NCI-H2081 (cell line): ENCODE results near the gene AFAP1L2.

Source experiments
- DNase-seq, 2 experiments: peaks; one replicate each; lab custom pipeline; 2025; lab: John Stamatoyannopoulos, UW

The AFAP1L2 gene

DNA sequence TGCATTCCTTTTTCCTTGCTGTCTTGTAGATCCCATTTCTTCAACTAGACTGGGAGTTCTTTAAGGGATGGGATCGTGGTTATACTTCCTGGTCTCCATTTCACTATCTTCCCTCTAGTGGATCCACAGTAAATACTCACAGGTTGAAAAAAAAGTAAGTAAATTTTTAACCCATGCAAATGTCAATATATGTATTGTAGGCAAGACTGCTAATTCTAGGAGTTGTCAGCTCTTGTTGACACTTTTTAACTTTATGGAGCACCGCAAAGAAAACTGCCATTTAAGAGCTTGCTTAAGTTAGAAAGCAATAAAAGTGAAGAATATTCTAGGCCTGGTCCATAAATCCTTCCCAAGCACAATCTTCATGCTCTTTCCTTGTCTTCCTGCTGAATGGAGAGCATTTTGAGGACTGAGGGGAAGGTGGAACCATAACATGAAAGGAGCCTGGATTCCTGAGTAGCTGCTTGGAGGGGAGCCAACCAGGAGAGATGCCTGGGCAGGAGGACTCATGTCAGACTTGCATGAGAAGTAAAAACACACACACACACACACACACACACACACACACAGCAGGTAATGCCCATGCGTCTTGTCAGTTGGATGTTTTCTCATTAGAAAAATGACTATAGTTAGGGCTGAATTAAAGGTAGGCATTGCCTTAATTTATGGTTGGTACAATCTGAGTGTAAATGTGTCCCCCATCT is 133.1 kb downstream of the AFAP1L2 start:
- no peak for DNase-seq

DNA sequence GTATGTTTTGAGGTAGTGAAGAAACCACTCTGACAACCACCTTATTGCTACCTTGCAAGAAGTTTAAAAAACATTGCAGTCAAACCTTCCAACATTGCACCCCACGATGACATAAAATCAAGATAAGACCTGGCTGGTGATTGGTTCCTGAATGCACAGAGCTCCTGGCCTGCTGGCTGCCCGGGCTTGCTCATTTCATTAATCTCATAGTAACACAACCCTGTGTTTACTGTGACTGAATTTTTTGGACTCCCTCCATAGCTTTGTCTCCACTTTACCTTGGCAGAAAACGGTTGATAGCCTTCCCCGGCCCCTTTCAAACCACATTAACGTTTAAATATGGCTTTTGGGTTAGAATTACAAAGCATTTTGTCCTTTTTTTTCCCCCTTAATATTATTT is 137.8 kb downstream of the AFAP1L2 start:
- peak; percentile 67 to 87 for DNase-seq

DNA sequence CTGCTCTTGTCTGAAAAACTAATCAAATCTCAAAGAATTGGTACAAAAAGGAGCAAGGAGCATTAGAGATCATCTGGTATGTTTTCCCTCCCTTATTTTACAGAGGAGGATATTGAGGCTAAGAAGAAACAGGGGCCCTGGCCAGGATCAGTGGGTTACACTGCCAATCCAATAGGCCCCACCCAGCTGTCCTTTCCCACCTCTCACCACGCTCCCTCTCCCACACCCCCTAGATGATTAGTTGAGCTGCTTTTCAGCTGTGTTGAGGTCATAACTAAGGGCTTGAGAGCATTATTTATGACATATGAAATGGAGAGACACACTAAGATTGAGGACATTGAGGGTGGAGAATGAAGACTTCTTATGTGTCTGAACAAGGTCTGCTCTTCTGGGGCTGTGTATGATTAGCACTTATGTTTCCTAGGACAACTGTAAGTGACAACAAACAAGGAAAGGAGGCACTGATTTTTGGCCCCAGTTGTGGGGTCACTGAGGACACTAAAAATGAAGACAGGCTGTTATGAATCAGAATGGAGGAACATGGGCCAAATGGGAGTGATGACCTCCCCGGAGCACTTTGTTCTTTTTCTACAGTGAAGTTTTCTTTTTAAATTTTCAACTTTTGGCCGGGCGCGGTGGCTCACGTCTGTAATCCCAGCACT is 138.8 kb downstream of the AFAP1L2 start:
- no peak for DNase-seq

DNA sequence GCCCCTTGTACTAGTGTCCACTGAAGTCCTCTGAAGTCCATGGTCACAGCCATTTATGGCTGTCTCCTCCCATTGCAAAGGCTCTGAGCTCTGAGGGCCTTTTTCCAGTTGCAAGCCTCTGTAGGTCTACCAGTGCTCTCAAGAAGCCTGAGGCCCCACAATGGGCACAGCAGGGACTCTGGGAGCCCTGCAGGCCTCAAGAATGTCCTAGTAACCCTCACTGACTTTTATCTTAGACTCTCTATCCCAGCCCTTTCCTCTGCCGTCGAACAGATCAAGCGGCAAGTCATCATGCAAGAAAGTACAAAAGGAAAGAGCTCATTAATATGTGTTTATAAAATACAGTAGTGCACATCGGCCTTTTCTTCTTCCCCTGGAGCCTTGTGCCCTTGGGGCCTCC is 141.8 kb downstream of the AFAP1L2 start:
- no peak for DNase-seq

DNA sequence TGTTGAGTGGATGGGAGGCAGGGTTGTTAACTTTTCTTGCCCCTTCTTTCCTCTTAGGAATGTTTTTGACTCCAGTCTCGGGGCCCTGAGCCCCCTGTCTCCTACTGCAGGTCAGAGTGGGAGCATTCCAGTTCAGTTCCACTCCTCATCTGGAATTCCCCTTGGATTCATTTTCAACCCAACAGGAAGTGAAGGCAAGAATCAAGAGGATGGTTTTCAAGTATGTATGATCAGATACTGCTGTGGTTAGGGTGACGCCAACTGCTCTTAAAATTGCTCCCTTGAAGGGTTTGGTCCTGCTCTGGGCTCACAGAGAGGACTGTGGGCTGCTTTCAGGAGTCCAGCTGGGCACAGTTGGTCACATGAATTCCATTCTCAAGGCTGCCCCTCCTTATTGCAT is 143.2 kb downstream of the AFAP1L2 start:
- no peak for DNase-seq

DNA sequence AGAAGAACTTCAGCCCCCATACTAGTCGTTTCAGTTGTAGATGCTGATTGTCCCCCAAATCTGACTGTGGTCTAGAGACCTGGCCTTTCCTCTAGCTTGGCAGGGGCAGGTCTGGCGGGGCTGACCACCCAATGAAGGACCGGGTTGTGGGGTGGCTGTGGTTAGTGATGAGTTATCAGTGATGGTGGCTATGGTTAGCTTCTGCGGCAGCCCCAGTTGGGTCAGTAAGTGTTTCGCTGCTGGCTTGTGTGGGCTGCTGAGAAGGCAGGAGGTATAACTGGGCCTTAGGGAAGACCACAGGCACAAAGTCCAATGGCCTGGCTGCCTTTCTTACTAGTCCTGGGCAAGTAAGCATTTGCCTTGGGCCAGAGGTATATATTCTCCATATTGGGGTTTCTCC is 143.9 kb downstream of the AFAP1L2 start:
- DNase-seq: no peak

DNA sequence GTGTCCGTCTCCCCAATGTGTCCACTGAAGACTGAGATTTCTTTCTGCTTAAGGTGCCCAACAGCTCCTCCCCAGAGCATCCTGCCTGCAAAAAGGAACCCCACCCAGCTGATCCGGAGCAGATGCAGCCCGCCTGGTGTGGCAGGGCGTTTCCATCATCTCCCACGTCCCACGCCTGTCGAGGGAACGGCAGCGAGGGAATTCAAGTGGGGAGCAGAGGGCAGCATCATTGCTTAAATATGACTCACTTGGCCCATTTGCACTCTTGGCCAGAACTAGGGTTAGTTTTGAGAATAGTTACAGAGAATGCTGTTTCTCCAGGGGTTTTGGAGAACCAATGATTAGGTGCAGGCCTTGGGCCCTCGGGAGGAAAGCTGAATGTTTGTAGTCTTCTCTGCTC is 144.5 kb downstream of the AFAP1L2 start:
- no peak for DNase-seq

DNA sequence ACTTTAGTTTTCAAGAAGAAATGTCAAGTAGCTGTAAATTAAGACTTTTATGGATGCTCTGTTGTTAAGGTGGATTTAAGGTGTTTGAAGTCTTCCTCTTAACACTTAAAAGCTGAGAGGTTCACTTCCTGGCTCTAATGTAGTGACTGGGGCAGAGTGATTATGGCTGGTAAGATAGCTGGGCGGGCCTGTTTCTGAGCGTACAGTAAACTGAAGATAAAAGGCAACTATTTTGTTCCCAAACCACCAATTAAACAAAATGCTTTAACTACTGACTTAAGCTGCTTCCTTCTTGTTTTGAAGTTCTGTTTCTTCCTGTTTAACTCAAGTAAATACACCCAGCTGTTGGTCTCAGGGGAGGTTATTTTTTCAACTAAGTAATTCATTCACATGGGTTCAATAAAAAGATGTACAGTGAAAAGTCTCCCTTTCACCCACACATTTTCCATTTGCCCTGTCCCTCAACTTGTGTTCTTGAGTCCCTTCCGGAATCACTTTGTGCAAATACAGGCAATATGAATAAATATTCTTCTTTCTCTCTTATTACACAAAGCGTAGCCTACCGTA is 145.9 kb downstream of the AFAP1L2 start:
- DNase-seq: peak in 1 of 2 experiments; percentile 23

DNA sequence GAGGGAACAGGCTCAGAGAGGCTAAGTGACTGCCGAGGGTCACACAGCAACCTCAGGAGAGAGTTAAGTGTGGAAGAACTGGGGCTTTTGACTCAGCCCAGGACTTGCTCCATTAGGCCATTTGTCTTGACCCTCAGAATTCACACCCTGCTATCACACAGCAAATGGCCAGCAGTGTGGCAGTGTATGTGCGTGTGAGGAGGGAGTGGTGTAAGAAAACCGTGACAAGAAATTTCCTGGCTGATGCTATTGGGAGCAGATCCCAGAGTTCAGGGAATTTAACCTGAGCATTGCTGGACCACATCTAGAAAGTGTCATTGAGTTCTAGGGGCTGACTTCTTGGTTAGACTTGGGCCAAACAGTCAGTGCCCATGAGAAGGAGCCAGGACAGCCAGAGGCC is 146.8 kb downstream of the AFAP1L2 start:
- DNase-seq: no peak

DNA sequence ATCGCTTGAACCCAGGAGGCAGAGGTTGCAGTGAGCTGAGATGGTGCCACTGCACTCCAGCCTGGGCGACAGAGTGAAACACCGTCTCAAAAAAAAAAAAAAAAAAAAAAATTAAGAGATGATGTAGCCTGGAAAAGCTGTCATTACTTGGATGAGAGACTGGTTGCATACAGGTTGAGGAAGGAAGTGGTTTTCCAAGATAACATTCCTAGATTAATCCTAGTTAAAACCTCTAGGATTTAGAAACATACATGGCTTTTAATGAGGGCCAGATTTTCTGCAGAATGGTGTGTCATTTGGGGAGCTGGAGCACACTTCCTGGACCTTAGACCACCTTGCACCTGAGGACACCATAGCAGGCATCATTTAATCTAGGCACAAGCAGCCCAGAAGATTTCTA is 147.5 kb downstream of the AFAP1L2 start:
- DNase-seq: no peak

DNA sequence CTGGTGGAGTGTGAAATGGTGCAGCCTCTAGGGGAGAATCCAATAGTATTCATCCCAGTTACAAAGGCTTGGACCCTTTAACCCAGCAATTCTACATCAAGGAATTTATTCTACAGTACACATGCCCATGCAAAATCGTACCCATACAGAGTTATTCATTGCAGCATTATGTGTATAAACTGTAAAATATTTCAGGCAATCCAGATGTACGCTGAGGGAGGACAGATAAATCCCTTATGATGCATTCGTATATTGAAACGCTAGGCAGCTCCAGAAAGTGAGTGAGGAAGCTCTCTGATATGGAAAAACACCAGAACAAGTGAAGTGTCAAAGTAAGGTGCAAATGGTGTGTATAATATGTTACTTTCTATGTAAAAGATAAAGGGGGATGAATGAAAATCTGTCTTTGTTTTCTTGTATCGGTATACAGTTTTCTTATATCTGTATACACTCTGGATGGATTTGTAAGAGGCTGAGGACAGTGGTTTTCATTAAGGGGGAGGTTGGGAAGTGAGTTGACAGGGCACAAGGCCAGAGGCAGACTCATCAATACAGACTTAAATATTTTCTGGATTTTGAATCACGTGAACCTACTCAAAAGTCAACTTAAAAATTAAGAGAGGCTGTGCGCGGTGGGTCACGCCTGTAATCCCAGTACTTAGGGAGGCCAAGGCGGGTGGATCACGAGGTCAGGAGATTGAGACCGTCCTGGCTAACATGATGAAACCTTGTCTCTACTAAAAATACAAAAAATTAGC is 148.1 kb downstream of the AFAP1L2 start:
- no peak for DNase-seq

DNA sequence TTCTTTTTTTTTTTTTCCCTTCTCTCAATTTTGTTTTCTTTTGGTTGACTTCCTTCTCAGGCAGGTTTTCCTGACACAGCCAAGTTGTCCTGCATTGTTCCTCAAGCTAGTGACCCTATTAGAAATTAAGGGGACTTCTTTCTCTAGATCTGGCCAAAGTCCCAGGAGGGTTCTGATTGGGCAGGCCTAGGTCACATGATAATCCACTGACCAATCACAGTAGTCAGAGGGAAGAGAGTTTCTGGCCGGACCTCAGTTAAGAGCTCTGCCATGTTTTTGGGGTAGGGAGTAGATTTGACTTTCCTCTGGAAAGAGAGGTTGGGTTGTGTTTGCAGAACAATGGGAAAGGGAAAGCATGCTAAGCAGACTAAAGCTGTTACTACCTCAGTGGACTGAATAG is 149.1 kb downstream of the AFAP1L2 start:
- no peak for DNase-seq

DNA sequence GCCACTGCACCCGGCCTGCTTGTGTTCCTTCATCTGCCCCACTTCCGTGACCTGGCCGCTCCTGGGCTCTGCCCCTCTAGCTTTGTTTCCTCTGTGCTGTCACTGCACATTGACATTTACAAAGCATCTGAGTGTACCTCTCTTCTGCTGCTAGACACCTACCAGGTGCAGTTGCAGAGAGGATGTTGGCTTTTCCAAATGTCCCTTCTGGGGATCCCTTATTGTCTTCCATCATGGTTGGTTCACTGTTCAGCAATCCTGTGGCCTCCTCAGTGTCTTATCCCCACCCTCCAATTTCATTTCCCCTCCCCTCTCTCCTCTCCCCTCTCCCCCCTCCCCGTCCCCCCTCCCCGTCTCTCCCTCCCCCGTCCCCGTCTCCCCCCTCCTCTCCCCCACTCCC is 151.4 kb downstream of the AFAP1L2 start:
- no peak for DNase-seq

DNA sequence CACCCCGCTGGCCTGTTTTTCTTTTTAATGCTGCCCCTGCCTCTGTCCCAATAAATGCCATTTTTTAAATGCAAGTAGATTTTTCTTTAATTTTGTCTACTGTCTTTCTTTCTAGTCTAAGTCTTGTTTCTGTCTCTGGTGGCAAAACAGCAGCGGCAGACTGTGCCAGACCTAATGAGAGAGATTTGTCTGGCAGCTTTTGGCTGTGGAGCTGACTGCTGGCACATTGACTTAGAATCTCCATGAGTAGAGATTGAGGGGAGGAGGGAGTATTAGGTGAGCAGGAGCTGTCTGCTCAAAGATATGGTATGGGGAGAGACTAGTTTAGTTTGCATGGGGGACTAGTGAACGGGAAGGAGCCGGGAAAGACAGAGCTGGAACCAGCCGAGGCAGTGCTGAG is 152.2 kb downstream of the AFAP1L2 start:
- no peak for DNase-seq

DNA sequence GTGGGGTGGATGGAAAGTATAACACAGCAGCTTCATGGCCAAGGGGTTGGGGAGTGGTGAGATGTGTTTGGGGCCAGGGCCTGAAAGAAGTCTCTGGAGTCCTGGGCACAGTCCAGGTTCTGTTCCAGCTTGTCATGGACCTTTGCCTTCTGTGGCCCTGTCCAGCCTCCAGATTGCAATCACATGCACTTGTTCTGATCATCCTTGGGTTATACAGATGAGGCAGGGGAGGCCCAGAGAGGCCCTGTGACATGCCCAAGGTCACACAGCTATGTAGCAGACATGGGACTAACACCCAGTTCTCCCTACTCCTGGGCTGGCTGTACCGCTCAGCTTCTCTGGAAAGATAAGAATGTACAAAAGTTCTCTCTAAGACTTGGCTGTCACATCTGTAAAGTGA is 153.6 kb downstream of the AFAP1L2 start:
- DNase-seq: no peak

DNA sequence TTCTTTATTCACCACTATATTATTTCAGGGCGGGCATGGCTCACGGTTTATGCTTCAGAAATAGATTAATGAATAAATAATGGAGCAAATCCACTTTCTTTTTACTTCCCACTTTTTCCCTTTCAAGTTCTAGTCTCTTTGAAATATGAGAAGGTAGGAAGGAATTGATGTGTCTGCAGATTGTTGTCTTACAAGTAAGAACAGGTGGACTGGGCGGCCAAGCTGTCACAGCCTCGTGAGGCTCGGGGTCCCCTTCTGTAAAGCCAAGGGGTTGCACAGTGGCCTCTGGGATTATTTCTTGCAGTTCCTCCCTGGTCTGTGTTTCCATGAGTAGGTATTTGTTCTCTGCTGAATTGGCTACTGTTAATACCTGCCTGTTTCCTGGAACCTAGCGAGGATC is 154.1 kb downstream of the AFAP1L2 start:
- no peak for DNase-seq

DNA sequence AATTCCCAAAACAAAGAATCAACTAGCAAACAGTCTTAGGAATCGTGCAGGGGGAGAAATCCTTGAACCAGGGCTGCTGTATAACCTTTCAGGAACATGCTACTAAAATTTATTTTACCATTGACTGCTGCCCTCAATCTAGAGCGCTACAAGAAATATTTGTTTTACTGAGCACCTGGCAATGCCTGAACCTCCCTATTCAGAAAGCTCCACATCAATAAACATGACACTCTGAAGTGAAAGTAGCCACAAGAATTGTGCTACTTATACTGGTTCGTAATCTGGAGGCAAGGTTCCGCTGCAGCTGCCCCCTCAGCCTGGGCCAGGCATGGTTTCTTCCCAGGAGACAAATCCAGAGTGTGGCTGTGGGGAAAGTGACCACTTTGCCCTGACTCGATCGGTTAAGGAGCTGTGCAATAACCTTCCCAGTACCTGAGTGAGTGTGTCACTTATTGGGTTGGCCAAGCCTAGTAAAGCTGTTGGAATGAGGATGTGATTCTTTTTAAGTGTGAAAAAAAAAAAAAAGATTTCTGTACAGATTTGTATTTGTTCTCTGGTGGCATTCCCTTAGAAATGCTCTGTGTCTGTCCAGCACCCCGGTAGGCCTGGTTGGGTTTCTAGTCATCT is 157.5 kb downstream of the AFAP1L2 start:
- no peak for DNase-seq

DNA sequence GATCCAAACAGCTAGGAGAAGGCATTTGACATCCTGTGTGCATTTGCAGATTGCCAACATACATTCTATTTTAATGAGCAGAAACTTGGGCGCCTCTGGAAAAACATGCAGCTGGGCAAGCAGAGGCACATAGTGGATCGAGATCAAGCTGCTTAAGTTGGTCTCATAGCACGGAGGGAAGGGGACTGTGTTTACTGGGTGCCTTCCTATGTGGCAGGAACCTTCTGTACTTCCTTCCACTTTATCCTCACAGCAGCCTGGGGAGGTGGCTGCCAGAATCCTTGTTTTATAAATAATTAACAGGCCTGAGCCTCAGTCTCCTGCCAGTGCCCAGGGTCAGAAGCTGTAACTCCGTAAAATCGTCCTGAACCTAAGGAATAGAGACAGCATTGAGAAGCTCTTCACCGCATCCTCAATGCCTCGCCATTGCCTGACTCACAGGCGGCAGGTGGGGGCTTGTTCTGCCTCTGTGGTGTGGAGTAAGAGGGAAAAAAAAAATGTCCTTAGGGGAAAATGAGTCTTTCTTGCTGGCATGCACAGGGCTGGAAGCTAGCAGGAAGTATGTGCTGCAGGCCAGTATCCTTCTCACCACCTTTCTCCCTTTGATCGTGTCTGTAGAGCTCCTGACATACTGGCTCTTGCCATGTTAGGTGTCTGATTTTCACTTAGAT is 159.0 kb downstream of the AFAP1L2 start:
- no peak for DNase-seq
